ENCODE measurements around the gene PAK5.

GRCh38 chr20:9884061-9884460 is 45.2 kb upstream of the PAK5 start:
- TF ChIP-seq CTCF (IDR thresholded peaks at IDR 0.05) (no peak), POLR2A (IDR thresholded peaks at IDR 0.05) (no peak)
